ENCODE data around the gene ZCCHC3. TPM values are rescaled to one million over a fixed set of nuclear protein-coding genes. Genes with fewer than 3 reads are reported as not detected.

The ZCCHC3 gene
- total RNA-seq, 6 experiments from 2014 or later: 10.9 to 11.7 (median 11.4) TPM

DNA sequence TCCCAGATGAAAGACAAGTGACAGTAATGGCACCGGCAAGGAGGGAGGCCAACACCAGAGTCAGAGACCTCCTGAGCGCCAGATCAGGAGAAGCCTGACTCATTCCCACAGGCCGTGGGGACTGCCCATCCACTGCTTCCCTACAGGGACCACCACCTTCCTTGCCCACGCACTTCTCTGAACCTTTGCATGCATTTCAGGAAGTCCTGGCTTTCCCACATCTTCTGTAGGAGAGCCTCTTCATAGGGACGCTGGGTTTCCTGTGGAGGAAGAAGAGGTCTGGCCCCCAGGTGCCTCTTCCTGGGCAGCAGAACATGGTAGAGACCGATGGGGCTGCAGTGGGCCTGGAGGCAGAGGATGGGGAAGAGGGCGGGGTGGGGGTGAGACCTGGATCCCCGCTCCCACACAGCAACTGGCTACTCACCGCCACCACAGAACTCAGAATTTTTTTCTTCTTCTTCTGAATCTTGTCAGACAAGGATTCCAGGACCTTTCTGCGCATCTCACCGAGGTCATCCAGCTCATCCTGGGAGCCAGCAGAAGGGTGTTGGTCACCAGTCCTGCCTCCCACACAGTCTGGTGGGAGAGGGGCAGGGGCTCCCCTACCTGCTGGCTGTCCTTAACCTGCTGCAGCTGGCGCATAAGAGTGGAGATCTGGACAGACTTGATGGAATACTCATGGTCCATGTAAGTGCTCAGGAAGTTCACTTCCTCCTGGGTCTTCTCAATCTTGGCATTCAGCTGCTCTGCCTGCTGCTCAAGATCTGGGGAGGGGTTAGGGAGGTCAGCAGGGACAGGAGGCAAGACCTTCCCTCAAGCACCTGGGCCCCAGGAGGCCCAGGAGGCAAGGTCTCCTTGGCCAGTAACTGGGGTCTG, 20.5 kb upstream of the ZCCHC3 start:
- peaks cover 12% of the 10 kb centered on the region for H3K36me3 Mint-ChIP-seq (ENCODE audit: low read depth)
- TF ChIP-seq, protein P1, sequence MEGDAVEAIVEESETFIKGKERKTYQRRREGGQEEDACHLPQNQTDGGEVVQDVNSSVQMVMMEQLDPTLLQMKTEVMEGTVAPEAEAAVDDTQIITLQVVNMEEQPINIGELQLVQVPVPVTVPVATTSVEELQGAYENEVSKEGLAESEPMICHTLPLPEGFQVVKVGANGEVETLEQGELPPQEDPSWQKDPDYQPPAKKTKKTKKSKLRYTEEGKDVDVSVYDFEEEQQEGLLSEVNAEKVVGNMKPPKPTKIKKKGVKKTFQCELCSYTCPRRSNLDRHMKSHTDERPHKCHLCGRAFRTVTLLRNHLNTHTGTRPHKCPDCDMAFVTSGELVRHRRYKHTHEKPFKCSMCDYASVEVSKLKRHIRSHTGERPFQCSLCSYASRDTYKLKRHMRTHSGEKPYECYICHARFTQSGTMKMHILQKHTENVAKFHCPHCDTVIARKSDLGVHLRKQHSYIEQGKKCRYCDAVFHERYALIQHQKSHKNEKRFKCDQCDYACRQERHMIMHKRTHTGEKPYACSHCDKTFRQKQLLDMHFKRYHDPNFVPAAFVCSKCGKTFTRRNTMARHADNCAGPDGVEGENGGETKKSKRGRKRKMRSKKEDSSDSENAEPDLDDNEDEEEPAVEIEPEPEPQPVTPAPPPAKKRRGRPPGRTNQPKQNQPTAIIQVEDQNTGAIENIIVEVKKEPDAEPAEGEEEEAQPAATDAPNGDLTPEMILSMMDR (IDR thresholded peaks at IDR 0.05): no peak
- H3K4me3 Mint-ChIP-seq: no peak overlapping the region
- DNase-seq: no peak
- H3K9me3 Mint-ChIP-seq: peaks cover 4% of the 10 kb centered on the region; the same call in 1 of the 2 replicates
- H3K27ac Mint-ChIP-seq: no peak overlapping the region
- peaks cover 12% of the 10 kb centered on the region; the same call in 1 of the 2 replicates for H3K27me3 Mint-ChIP-seq (ENCODE audit: insufficient read depth)
- no peaks in the 10 kb centered on the region for H3K4me1 Mint-ChIP-seq (ENCODE audit: low read depth)

DNA sequence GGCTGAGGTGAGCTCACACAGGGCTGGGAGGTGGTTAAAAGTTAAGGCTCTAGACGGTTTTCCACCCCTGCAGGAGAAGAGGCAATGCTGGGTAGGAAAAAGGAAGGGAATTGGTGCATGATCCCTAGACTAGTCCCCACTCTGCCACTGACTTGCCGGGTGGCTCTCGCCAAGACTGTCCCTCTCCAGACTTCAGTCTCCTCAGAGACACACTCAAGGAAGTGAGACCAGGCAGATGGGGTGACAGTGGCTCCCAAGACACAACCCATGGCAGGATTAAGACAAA, 19.9 kb upstream of the ZCCHC3 start:
- H3K4me1 Mint-ChIP-seq (ENCODE audit: low read depth): no peaks in the 10 kb centered on the region
- no peak overlapping the region for H3K27ac Mint-ChIP-seq
- no peak overlapping the region for H3K4me3 Mint-ChIP-seq
- peaks cover 12% of the 10 kb centered on the region; the same call in 1 of the 2 replicates for H3K27me3 Mint-ChIP-seq (ENCODE audit: insufficient read depth)
- peaks cover 12% of the 10 kb centered on the region for H3K36me3 Mint-ChIP-seq (ENCODE audit: low read depth)
- peaks cover 4% of the 10 kb centered on the region; the same call in 1 of the 2 replicates for H3K9me3 Mint-ChIP-seq
- TF ChIP-seq, protein P1 (IDR thresholded peaks at IDR 0.05): no peak
- no peak for DNase-seq

DNA sequence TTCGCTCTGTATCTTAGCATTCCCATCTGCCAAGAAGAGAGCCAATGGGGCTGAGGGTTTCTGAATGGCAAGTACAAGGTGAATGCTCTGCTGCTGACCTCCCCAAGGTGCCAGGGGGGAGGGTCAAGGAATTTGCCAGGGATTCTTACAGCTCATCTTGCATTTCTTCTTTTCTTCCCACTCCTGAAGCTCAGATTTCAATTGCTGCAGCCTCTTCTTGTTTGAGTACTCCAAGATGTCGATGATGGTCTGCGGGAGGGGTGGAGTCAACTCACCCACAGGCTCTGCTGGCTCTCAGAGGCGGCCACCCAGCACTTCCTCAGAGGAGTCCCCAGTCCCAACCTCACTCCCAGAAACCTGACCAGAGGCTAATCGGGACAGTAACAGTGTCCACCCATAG, 19.2 kb upstream of the ZCCHC3 start:
- Mint-ChIP-seq H3K4me3 (no peak overlapping the region), H3K27me3 (ENCODE audit: insufficient read depth) (peaks cover 12% of the 10 kb centered on the region; the same call in 1 of the 2 replicates), H3K4me1 (ENCODE audit: low read depth) (no peaks in the 10 kb centered on the region), H3K9me3 (peaks cover 4% of the 10 kb centered on the region; the same call in 1 of the 2 replicates), H3K27ac (no peak overlapping the region), H3K36me3 (ENCODE audit: low read depth) (peaks cover 12% of the 10 kb centered on the region)
- TF ChIP-seq, protein P1 (IDR thresholded peaks at IDR 0.05): no peak
- no peak for DNase-seq

DNA sequence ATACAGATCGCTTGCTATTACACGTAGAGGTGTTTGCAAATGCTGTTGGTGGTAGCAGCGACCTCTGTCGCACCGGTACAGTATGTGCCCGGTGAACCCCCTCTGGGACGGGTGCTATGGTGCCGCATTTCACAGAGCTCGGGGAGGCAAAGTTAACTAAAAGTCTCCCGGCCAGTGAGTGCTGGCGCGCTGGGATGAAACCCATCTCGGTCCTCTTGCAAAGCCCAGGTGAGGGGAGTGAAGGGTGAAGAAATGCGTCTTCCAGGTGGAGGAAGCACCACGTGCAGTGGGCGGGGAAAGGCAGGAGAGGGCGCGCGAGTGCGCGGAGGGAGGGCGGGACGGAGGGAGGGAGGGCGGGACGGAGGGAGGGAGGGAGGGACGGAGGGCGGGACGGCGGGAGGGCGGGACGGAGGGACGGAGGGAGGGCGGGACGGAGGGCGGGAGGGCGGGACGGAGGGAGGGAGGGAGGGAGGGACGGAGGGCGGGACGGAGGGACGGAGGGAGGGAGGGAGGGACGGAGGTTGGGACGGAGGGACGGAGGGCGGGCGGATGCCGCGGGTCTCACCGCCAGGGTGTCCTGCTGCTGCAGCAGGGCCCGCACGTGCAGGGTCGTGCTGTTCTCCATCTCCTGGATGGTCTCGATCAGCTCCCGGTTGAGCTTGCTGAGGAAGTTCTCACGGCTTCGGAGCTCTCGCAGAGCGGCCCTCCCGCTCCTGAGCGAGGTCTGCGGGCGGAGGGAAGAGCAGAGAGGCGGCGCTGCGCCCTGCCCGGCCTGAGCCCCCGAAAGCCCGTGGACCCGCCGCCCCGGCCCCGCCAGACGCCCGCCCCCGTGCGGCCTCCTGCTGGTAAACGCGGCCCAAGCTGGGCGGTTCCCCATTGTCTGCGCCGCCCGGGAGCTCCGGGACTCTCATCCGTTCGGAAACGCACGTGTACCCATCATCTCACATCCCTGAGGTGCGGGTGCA, 18.5 kb upstream of the ZCCHC3 start:
- no peak overlapping the region for H3K4me3 Mint-ChIP-seq
- H3K27ac Mint-ChIP-seq: no peak overlapping the region
- TF ChIP-seq, protein P1 (IDR thresholded peaks at IDR 0.05): no peak

DNA sequence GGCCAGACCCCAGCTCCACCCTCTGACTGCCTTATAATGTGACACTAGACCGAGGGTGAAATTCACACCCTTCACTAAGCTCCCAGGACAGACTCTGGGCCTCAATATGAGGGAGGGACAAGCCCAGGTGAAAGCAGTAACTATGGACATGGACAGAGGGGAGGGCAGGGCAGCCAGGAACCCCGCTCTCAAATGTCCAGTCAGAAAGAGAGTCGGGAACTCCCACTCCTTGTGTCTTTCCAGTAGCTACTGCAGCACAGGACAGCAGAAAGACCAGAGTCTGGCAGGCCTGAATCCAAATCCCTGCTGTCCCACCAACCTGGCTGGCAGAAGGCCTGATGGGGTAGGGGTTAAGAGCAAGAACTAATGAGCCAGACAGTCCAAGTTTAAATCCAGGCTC, 13.2 kb upstream of the ZCCHC3 start:
- Mint-ChIP-seq H3K9me3 (no peaks in the 10 kb centered on the region), H3K4me1 (ENCODE audit: low read depth) (peaks cover 2% of the 10 kb centered on the region), H3K4me3 (no peak overlapping the region), H3K27ac (no peak overlapping the region), H3K27me3 (ENCODE audit: insufficient read depth) (0 out of 2 replicates have a peak, but pooled peaks cover 1% of the 10 kb centered on the region), H3K36me3 (ENCODE audit: low read depth) (peaks cover 3% of the 10 kb centered on the region; the same call in 1 of the 2 replicates)
- TF ChIP-seq, protein P1 (IDR thresholded peaks at IDR 0.05): no peak
- DNase-seq: no peak

More for the DNA sequence above, 18.5 kb upstream of the ZCCHC3 start:
- Mint-ChIP-seq H3K4me1 (ENCODE audit: low read depth) (no peaks in the 10 kb centered on the region), H3K9me3 (peaks cover 4% of the 10 kb centered on the region; the same call in 1 of the 2 replicates), H3K27me3 (ENCODE audit: insufficient read depth) (peaks cover 12% of the 10 kb centered on the region; the same call in 1 of the 2 replicates), H3K36me3 (ENCODE audit: low read depth) (peaks cover 12% of the 10 kb centered on the region)
- no peak for DNase-seq

All from HFFc6 (cell line).